ENCODE data around the gene MPG. TPM values are rescaled to one million over a fixed set of nuclear protein-coding genes. Genes with fewer than 3 reads are reported as not detected.
"Not testable (repeated sequence)": the region's sequence is repeated elsewhere in the genome, so short reads cannot be mapped to it uniquely, and the experiment has no call there.

Gene MPG
- total RNA-seq = 72.0 TPM

GRCh38 chr16:77807-78443 lies at the start of gene MPG:
Gene MPG, plus strand, starts transcription at chr16:78225. Its CDS starts 85 bp downstream, at chr16:78310.
- Histone ChIP-seq H3K4me3 (ENCODE audit: low read length in 3 of 3) (peak within 1 kb of the TSS; percentile 71 to 91 (median 82)), H3K36me3 (ENCODE audit: control insufficient read depth in 3 of 3, insufficient read depth in 3 of 3, low read length in 3 of 3) (peaks cover 4 to 21% (median 15%) of the 10 kb centered on the region in 3 donors), H3K27ac (ENCODE audit: low read depth, low read length) (peak within 1 kb of the TSS; percentile 86), H3K9ac (ENCODE audit: low read depth in 1 of 3, low read length in 3 of 3) (peak within 1 kb of the TSS; percentile 73 to 98 (median 82)), H3K9me3 (ENCODE audit: control insufficient read depth in 3 of 3, low read length in 3 of 3) (no peaks in the 10 kb centered on the region), H3K27me3 (ENCODE audit: control insufficient read depth in 3 of 3, insufficient read depth in 3 of 3, low read length in 3 of 3) (no peaks in the 10 kb centered on the region), H3K4me1 (ENCODE audit: control insufficient read depth in 3 of 3, insufficient read depth in 3 of 3, low read length in 3 of 3) (peaks cover 48 to 64% (median 60%) of the 10 kb centered on the region in 3 donors)

- not testable (repeated sequence) for H3K4me3 ChIP-seq (ENCODE audit: low read length in 3 of 3); H3K9ac ChIP-seq (ENCODE audit: low read depth in 1 of 3, low read length in 3 of 3); H3K9me3 ChIP-seq (ENCODE audit: control insufficient read depth in 3 of 3, low read length in 3 of 3); H3K27ac ChIP-seq (ENCODE audit: low read depth, low read length); H3K36me3 ChIP-seq (ENCODE audit: control insufficient read depth in 3 of 3, insufficient read depth in 3 of 3, low read length in 3 of 3); H3K4me1 ChIP-seq (ENCODE audit: control insufficient read depth in 3 of 3, insufficient read depth in 3 of 3, low read length in 3 of 3); H3K27me3 ChIP-seq (ENCODE audit: control insufficient read depth in 3 of 3, insufficient read depth in 3 of 3, low read length in 3 of 3)
Measured at GRCh38 chr16:30627-31026, 47.4 kb upstream of the MPG start.

GRCh38 chr16:33154-33876 lies 44.7 kb upstream of the MPG start:
- H3K9ac ChIP-seq (ENCODE audit: low read depth in 1 of 3, low read length in 3 of 3); H3K27ac ChIP-seq (ENCODE audit: low read depth, low read length); H3K36me3 ChIP-seq (ENCODE audit: control insufficient read depth in 3 of 3, insufficient read depth in 3 of 3, low read length in 3 of 3); H3K9me3 ChIP-seq (ENCODE audit: control insufficient read depth in 3 of 3, low read length in 3 of 3); H3K4me1 ChIP-seq (ENCODE audit: control insufficient read depth in 3 of 3, insufficient read depth in 3 of 3, low read length in 3 of 3); H3K27me3 ChIP-seq (ENCODE audit: control insufficient read depth in 3 of 3, insufficient read depth in 3 of 3, low read length in 3 of 3); H3K4me3 ChIP-seq (ENCODE audit: low read length in 3 of 3): not testable (repeated sequence)

- H3K27me3 ChIP-seq (ENCODE audit: control insufficient read depth in 3 of 3, insufficient read depth in 3 of 3, low read length in 3 of 3) = no peaks in the 10 kb centered on the region
- peaks cover 0 to 3% (median 3%) of the 10 kb centered on the region in 3 donors for H3K4me1 ChIP-seq (ENCODE audit: control insufficient read depth in 3 of 3, insufficient read depth in 3 of 3, low read length in 3 of 3)
- no peak overlapping the region for H3K27ac ChIP-seq (ENCODE audit: low read depth, low read length)
- peaks cover 0 to 2% (median 0%) of the 10 kb centered on the region in 3 donors for H3K36me3 ChIP-seq (ENCODE audit: control insufficient read depth in 3 of 3, insufficient read depth in 3 of 3, low read length in 3 of 3)
- H3K9ac ChIP-seq (ENCODE audit: low read depth in 1 of 3, low read length in 3 of 3) = no peak overlapping the region
- no peak overlapping the region for H3K4me3 ChIP-seq (ENCODE audit: low read length in 3 of 3)
- no peaks in the 10 kb centered on the region for H3K9me3 ChIP-seq (ENCODE audit: control insufficient read depth in 3 of 3, low read length in 3 of 3)
Measured at GRCh38 chr16:33877-34647, 44.0 kb upstream of the MPG start.

GRCh38 chr16:34648-34987 lies 43.4 kb upstream of the MPG start:
- no peak overlapping the region for H3K4me3 ChIP-seq (ENCODE audit: low read length in 3 of 3)
- no peak overlapping the region for H3K27ac ChIP-seq (ENCODE audit: low read depth, low read length)
- H3K27me3 ChIP-seq (ENCODE audit: control insufficient read depth in 3 of 3, insufficient read depth in 3 of 3, low read length in 3 of 3) = no peaks in the 10 kb centered on the region
- no peaks in the 10 kb centered on the region for H3K9me3 ChIP-seq (ENCODE audit: control insufficient read depth in 3 of 3, low read length in 3 of 3)
- peaks cover 0 to 3% (median 3%) of the 10 kb centered on the region in 3 donors for H3K4me1 ChIP-seq (ENCODE audit: control insufficient read depth in 3 of 3, insufficient read depth in 3 of 3, low read length in 3 of 3)
- H3K9ac ChIP-seq (ENCODE audit: low read depth in 1 of 3, low read length in 3 of 3) = no peak overlapping the region
- peaks cover 0 to 3% (median 0%) of the 10 kb centered on the region in 3 donors for H3K36me3 ChIP-seq (ENCODE audit: control insufficient read depth in 3 of 3, insufficient read depth in 3 of 3, low read length in 3 of 3)

GRCh38 chr16:35011-35677 lies 42.9 kb upstream of the MPG start:
- H3K27ac ChIP-seq (ENCODE audit: low read depth, low read length) = no peak overlapping the region
- H3K27me3 ChIP-seq (ENCODE audit: control insufficient read depth in 3 of 3, insufficient read depth in 3 of 3, low read length in 3 of 3) = no peaks in the 10 kb centered on the region
- no peak overlapping the region for H3K4me3 ChIP-seq (ENCODE audit: low read length in 3 of 3)
- H3K9ac ChIP-seq (ENCODE audit: low read depth in 1 of 3, low read length in 3 of 3) = no peak overlapping the region
- peaks cover 0 to 3% (median 3%) of the 10 kb centered on the region in 3 donors for H3K4me1 ChIP-seq (ENCODE audit: control insufficient read depth in 3 of 3, insufficient read depth in 3 of 3, low read length in 3 of 3)
- H3K9me3 ChIP-seq (ENCODE audit: control insufficient read depth in 3 of 3, low read length in 3 of 3) = no peaks in the 10 kb centered on the region
- H3K36me3 ChIP-seq (ENCODE audit: control insufficient read depth in 3 of 3, insufficient read depth in 3 of 3, low read length in 3 of 3) = peaks cover 0 to 3% (median 0%) of the 10 kb centered on the region in 3 donors

GRCh38 chr16:35678-36305 lies 42.2 kb upstream of the MPG start:
- Histone ChIP-seq H3K9me3 (ENCODE audit: control insufficient read depth in 3 of 3, low read length in 3 of 3) (no peaks in the 10 kb centered on the region), H3K4me3 (ENCODE audit: low read length in 3 of 3) (no peak overlapping the region), H3K27me3 (ENCODE audit: control insufficient read depth in 3 of 3, insufficient read depth in 3 of 3, low read length in 3 of 3) (no peaks in the 10 kb centered on the region), H3K27ac (ENCODE audit: low read depth, low read length) (no peak overlapping the region), H3K9ac (ENCODE audit: low read depth in 1 of 3, low read length in 3 of 3) (no peak overlapping the region), H3K36me3 (ENCODE audit: control insufficient read depth in 3 of 3, insufficient read depth in 3 of 3, low read length in 3 of 3) (peaks cover 0 to 3% (median 0%) of the 10 kb centered on the region in 3 donors), H3K4me1 (ENCODE audit: control insufficient read depth in 3 of 3, insufficient read depth in 3 of 3, low read length in 3 of 3) (peaks cover 0 to 3% (median 3%) of the 10 kb centered on the region in 3 donors)

GRCh38 chr16:36336-36984 lies 41.6 kb upstream of the MPG start:
- H3K27ac ChIP-seq (ENCODE audit: low read depth, low read length) = no peak overlapping the region
- H3K27me3 ChIP-seq (ENCODE audit: control insufficient read depth in 3 of 3, insufficient read depth in 3 of 3, low read length in 3 of 3) = no peaks in the 10 kb centered on the region
- H3K4me1 ChIP-seq (ENCODE audit: control insufficient read depth in 3 of 3, insufficient read depth in 3 of 3, low read length in 3 of 3) = peaks cover 0 to 3% (median 3%) of the 10 kb centered on the region in 3 donors
- H3K9ac ChIP-seq (ENCODE audit: low read depth in 1 of 3, low read length in 3 of 3) = no peak overlapping the region
- H3K4me3 ChIP-seq (ENCODE audit: low read length in 3 of 3) = no peak overlapping the region
- no peaks in the 10 kb centered on the region for H3K9me3 ChIP-seq (ENCODE audit: control insufficient read depth in 3 of 3, low read length in 3 of 3)
- peaks cover 0 to 3% (median 0%) of the 10 kb centered on the region in 3 donors for H3K36me3 ChIP-seq (ENCODE audit: control insufficient read depth in 3 of 3, insufficient read depth in 3 of 3, low read length in 3 of 3)

- Histone ChIP-seq H3K4me1 (ENCODE audit: control insufficient read depth in 3 of 3, insufficient read depth in 3 of 3, low read length in 3 of 3) (peaks cover 0 to 3% (median 3%) of the 10 kb centered on the region in 3 donors), H3K9ac (ENCODE audit: low read depth in 1 of 3, low read length in 3 of 3) (no peak overlapping the region), H3K4me3 (ENCODE audit: low read length in 3 of 3) (no peak overlapping the region), H3K27ac (ENCODE audit: low read depth, low read length) (no peak overlapping the region), H3K36me3 (ENCODE audit: control insufficient read depth in 3 of 3, insufficient read depth in 3 of 3, low read length in 3 of 3) (peaks cover 0 to 3% (median 0%) of the 10 kb centered on the region in 3 donors), H3K27me3 (ENCODE audit: control insufficient read depth in 3 of 3, insufficient read depth in 3 of 3, low read length in 3 of 3) (no peaks in the 10 kb centered on the region), H3K9me3 (ENCODE audit: control insufficient read depth in 3 of 3, low read length in 3 of 3) (no peaks in the 10 kb centered on the region)
Measured at GRCh38 chr16:37511-37910, 40.5 kb upstream of the MPG start.
